ENCODE measurements around the gene MYADML2.

Gene MYADML2

DNA sequence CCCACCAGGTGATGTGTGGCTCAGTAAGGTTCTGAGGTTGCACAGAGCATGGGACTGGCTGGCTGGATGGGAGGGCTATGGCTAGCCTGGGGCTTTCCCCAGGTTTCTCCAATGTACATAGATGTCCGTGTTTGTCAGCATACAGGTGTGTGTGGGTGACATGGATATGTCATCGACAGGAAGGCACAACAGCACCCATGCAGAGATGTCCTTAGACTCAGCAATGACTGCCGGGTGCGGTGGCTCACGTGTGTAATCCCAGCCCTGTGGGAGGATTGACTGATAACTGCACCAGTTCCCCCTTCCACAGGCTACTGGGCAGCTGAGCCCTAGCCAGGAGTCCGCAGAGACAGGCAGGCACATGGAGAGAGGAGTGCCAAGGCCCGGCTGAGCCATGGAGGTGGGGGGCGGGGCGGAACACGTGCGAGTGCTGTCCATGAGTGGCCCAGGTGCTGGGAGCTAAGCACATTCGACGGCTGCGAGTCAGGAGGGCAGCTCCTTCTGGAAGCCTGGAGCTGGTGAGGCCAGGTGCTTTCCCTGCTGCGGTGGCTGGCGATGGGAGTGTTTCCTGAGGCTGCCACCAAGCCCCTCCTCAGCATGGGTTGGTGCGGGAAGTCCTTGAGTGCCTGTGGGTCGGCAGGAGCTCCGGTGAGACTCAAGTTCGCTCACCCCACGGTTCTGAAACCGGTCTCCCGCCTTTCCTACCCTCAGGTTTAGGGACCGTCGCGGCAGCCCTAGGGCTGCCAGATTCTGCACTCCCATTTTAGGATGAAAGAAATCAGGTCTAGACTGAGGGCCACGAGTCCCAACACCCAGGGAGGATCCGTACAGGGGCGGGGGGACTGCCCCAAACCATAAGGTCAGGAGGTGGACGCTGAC is 29.5 kb upstream of the MYADML2 start:
- TF ChIP-seq CTCF (IDR thresholded peaks at IDR 0.05; ENCODE audit: borderline replicate concordance, insufficient read depth, low read depth, low read length) = no peak
- peak overlapping the region; percentile 93 for H3K4me3 ChIP-seq (ENCODE audit: low read depth, low read length)

- TF ChIP-seq CTCF (IDR thresholded peaks at IDR 0.05; ENCODE audit: borderline replicate concordance, insufficient read depth, low read depth, low read length) = no peak
- H3K4me3 ChIP-seq (ENCODE audit: low read depth, low read length) = no peak overlapping the region
Measured at GRCh38 chr17:81973432-81973831, 26.4 kb upstream of the MYADML2 start.

DNA sequence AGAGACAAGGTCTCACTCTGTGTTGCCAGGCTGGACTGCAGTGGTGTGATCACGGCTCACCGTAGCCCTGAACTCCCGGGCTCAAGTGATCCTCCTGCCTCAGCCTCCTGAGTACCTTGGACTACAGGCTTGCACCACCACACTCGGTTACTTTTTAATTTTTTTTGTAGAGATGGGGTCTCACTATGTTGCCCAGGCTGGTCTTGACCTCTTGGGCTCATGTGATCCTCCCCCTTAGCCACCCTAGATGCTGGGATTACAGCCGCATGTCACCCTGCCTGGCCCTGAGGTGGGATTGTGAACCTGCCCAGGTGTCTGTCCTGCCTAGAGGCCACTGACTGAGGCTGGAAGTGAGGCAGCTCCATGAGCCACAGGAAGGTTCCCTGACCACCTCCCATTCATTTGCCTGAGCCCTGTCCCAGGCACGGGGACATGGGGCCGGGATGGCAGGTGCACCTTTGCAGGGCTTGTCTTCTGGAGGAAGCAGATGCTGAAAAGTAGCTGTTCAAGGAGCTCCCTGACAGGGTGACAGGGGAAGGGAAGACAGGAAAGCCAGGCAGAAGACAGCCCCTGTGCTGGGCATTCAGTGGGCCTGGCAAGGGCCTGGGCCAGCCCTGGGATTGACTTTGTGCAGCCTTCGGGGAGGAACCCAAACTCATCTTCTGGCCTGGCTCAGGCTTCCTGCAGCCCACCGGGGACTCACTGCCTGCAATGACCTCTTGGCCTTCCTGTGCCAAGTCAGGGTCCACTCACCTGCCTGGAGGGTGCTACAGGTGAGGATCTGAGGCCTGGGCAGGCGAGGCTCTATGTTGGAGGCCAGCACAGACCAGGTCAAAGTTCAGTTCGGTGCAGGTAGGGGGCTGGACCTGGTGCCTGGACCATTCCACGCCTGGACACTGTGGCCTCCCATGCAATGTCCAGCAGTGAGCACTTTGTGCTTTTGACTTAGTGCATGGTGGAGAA is 22.1 kb upstream of the MYADML2 start:
- H3K4me3 ChIP-seq (ENCODE audit: low read depth, low read length) = no peak overlapping the region
- TF ChIP-seq CTCF (IDR thresholded peaks at IDR 0.05; ENCODE audit: borderline replicate concordance, insufficient read depth, low read depth, low read length) = no peak

DNA sequence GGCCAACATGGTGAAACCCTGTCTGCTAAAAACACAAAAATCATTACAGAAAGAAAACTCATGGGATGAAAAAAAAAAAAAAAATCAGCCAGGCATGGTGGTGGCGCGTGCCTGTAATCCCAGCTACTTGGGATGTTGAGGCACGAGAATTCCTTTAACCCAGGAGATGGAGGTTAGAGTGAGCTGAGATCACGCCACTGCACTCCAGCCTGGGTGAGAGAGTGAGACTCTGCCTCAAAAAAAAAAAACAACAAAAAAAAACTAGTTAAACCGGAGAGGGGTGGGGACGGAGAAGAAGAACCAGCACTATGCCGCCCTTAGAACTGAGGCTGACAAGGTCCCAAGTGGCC is 21.3 kb upstream of the MYADML2 start:
- H3K4me3 ChIP-seq (ENCODE audit: low read depth, low read length) = no peak overlapping the region
- no peak for TF ChIP-seq CTCF (IDR thresholded peaks at IDR 0.05; ENCODE audit: borderline replicate concordance, insufficient read depth, low read depth, low read length)

DNA sequence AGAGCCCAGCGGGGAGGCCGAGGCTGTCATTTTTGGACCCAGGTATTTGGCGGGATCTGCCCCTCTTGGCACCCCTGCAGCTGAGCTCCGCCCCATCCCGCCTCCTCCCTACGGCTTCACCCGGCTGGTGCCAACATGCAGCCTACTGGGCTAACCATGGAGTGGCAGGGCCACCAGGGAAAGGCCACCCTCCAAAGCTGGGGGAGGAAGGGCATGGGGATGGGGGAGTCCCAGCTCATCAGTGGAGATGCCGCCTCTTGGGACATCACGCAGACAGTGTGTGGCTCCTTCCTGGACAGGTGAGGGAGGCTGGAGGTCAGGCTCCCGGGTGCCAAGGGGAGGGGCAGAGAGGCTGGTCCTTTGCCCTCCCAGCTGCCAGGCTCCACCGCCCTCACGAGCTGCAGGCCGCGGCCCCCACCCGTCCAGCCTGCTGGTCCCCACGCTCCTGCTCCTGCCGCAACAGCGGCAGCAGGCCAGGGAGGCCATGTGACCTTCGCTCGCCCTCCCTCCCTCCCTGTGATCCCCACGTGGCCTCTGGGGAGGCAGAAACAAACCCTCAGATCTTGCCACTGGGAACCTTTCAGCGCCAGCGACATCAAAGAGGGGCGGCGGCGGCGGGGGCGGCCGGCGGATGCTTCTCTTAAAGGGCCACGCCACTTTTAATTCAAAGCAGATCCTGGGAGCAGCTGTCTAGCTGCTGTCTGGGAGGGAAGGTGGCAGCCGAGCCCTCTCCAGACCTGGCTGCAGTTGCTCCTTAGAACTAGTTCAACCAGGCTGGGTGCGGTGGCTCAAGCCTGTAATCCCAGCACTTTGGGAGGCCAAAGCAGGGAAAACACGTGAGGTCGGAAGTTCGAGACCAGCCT is 20.7 kb upstream of the MYADML2 start:
- H3K4me3 ChIP-seq (ENCODE audit: low read depth, low read length) = no peak overlapping the region
- no peak for TF ChIP-seq CTCF (IDR thresholded peaks at IDR 0.05; ENCODE audit: borderline replicate concordance, insufficient read depth, low read depth, low read length)

DNA sequence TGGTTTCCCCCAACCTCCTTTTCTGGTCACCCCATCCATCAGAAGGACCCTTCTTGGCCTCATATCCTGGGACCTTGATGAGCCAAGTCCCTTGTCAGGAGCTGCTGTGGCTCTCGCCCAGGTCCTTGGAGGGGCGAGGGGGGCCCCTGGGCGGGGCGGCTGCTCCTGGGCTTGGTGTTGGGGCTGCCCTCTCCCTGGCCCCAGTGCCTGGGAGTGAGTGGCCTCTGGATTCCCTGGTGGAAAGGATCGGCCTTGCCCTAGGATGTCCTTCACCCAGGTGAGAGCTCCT is 20.2 kb upstream of the MYADML2 start:
- H3K4me3 ChIP-seq (ENCODE audit: low read depth, low read length) = no peak overlapping the region
- TF ChIP-seq CTCF (IDR thresholded peaks at IDR 0.05; ENCODE audit: borderline replicate concordance, insufficient read depth, low read depth, low read length) = no peak
